ENCODE results near the gene DNMBP.

DNMBP gene

GRCh38 chr10:99924451-99925255, 85.1 kb downstream of the DNMBP start:
- no peak for TF ChIP-seq GATA3 (IDR thresholded peaks at IDR 0.05; ENCODE audit: low read depth, low read length)
- no peak for TF ChIP-seq GATA2 (IDR thresholded peaks at IDR 0.05; ENCODE audit: low read depth, low read length)

- TF ChIP-seq GATA3 (IDR thresholded peaks at IDR 0.05; ENCODE audit: low read depth, low read length), result no peak
- no peak for TF ChIP-seq GATA2 (IDR thresholded peaks at IDR 0.05; ENCODE audit: low read depth, low read length)
Observed at GRCh38 chr10:99921948-99922347, 87.8 kb downstream of the DNMBP start.

GRCh38 chr10:99920901-99921300, 88.8 kb downstream of the DNMBP start:
- TF ChIP-seq GATA2 (IDR thresholded peaks at IDR 0.05; ENCODE audit: low read depth, low read length), result no peak
- no peak for TF ChIP-seq GATA3 (IDR thresholded peaks at IDR 0.05; ENCODE audit: low read depth, low read length)

GRCh38 chr10:99920486-99920885, 89.3 kb downstream of the DNMBP start:
- TF ChIP-seq GATA3 (IDR thresholded peaks at IDR 0.05; ENCODE audit: low read depth, low read length) (no peak), GATA2 (IDR thresholded peaks at IDR 0.05; ENCODE audit: low read depth, low read length) (no peak)

GRCh38 chr10:99917963-99918825, 91.6 kb downstream of the DNMBP start:
- TF ChIP-seq GATA2 (IDR thresholded peaks at IDR 0.05; ENCODE audit: low read depth, low read length) (no peak), GATA3 (IDR thresholded peaks at IDR 0.05; ENCODE audit: low read depth, low read length) (no peak)

GRCh38 chr10:99916776-99917175, 93.0 kb downstream of the DNMBP start:
- no peak for TF ChIP-seq GATA3 (IDR thresholded peaks at IDR 0.05; ENCODE audit: low read depth, low read length)
- TF ChIP-seq GATA2 (IDR thresholded peaks at IDR 0.05; ENCODE audit: low read depth, low read length), result no peak

- TF ChIP-seq GATA3 (IDR thresholded peaks at IDR 0.05; ENCODE audit: low read depth, low read length) (no peak), GATA2 (IDR thresholded peaks at IDR 0.05; ENCODE audit: low read depth, low read length) (no peak)
Observed at GRCh38 chr10:99915414-99915813, 94.3 kb downstream of the DNMBP start.

- no peak for TF ChIP-seq GATA2 (IDR thresholded peaks at IDR 0.05; ENCODE audit: low read depth, low read length)
- no peak for TF ChIP-seq GATA3 (IDR thresholded peaks at IDR 0.05; ENCODE audit: low read depth, low read length)
Observed at GRCh38 chr10:99914236-99914635, 95.5 kb downstream of the DNMBP start.

GRCh38 chr10:99913831-99914235, 95.9 kb downstream of the DNMBP start:
- TF ChIP-seq GATA3 (IDR thresholded peaks at IDR 0.05; ENCODE audit: low read depth, low read length), result no peak
- no peak for TF ChIP-seq GATA2 (IDR thresholded peaks at IDR 0.05; ENCODE audit: low read depth, low read length)

GRCh38 chr10:99912041-99912440, 97.7 kb downstream of the DNMBP start:
- TF ChIP-seq GATA3 (IDR thresholded peaks at IDR 0.05; ENCODE audit: low read depth, low read length) (no peak), GATA2 (IDR thresholded peaks at IDR 0.05; ENCODE audit: low read depth, low read length) (no peak)

- TF ChIP-seq GATA3 (IDR thresholded peaks at IDR 0.05; ENCODE audit: low read depth, low read length) (no peak), GATA2 (IDR thresholded peaks at IDR 0.05; ENCODE audit: low read depth, low read length) (no peak)
Observed at GRCh38 chr10:99908512-99908911, 101.2 kb downstream of the DNMBP start.

GRCh38 chr10:99906470-99906869, 103.3 kb downstream of the DNMBP start:
- no peak for TF ChIP-seq GATA2 (IDR thresholded peaks at IDR 0.05; ENCODE audit: low read depth, low read length)
- no peak for TF ChIP-seq GATA3 (IDR thresholded peaks at IDR 0.05; ENCODE audit: low read depth, low read length)

- TF ChIP-seq GATA2 (IDR thresholded peaks at IDR 0.05; ENCODE audit: low read depth, low read length), result no peak
- TF ChIP-seq GATA3 (IDR thresholded peaks at IDR 0.05; ENCODE audit: low read depth, low read length), result no peak
Observed at GRCh38 chr10:99905971-99906370, 103.8 kb downstream of the DNMBP start.

- TF ChIP-seq GATA2 (IDR thresholded peaks at IDR 0.05; ENCODE audit: low read depth, low read length) (no peak), GATA3 (IDR thresholded peaks at IDR 0.05; ENCODE audit: low read depth, low read length) (no peak)
Observed at GRCh38 chr10:99895867-99896266, 113.9 kb downstream of the DNMBP start.

GRCh38 chr10:99894613-99895012, 115.1 kb downstream of the DNMBP start:
- TF ChIP-seq GATA3 (IDR thresholded peaks at IDR 0.05; ENCODE audit: low read depth, low read length) (no peak), GATA2 (IDR thresholded peaks at IDR 0.05; ENCODE audit: low read depth, low read length) (no peak)

Data from SH-SY5Y (cell line).